Peyer's patch (tissue), 4 donors: ENCODE results near the gene HTT.

Experiments
- POLR2A ChIP-seq, 2 donors: fragments of 450-650 bp; IDR thresholded peaks; one replicate each; pipeline ENCODE4 v1.5.1; 2017; ENCODE audit warnings: antibody characterized with exemption in 2 of 2, mild to moderate bottlenecking in 2 of 2, moderate library complexity in 2 of 2
- TF ChIP-seq, protein P1 (sequence below), 6 experiments: fragments of 450-650 bp in 4 of 6; fragments of 200-600 bp in 2 of 6; sonication (generic) in 1 of 6; IDR thresholded peaks; one replicate each; pipeline ENCODE4 v1.5.1; 2017 to 2019; ENCODE audit warnings: antibody characterized with exemption in 6 of 6, mild to moderate bottlenecking in 3 of 6, moderate library complexity in 1 of 6

DNA sequence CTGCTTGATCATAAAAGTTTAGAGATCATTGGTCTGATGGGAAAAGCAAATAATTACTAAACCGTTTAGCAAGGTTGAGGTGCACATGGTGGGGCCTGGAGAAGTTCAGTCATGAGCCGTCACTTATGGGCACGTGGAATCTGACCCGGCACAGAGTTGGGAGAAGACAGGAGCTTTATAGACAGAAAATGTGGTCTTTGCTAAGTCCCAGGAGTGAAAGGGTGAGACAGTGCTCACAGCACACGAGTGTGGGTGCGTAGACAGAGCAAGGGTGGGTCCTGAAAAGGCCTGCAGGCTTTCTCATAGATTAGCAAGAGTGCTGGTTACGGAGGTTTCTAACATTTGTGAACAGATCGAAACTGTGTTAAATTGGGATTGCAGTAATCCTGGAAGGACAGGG is 43.8 kb downstream of the HTT start:
- TF ChIP-seq, protein P1, sequence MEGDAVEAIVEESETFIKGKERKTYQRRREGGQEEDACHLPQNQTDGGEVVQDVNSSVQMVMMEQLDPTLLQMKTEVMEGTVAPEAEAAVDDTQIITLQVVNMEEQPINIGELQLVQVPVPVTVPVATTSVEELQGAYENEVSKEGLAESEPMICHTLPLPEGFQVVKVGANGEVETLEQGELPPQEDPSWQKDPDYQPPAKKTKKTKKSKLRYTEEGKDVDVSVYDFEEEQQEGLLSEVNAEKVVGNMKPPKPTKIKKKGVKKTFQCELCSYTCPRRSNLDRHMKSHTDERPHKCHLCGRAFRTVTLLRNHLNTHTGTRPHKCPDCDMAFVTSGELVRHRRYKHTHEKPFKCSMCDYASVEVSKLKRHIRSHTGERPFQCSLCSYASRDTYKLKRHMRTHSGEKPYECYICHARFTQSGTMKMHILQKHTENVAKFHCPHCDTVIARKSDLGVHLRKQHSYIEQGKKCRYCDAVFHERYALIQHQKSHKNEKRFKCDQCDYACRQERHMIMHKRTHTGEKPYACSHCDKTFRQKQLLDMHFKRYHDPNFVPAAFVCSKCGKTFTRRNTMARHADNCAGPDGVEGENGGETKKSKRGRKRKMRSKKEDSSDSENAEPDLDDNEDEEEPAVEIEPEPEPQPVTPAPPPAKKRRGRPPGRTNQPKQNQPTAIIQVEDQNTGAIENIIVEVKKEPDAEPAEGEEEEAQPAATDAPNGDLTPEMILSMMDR (IDR thresholded peaks at IDR 0.05), result no peak
- TF ChIP-seq POLR2A (IDR thresholded peaks at IDR 0.05), result no peak
